HG02759 (cell line): ENCODE data around the gene MACROH2A1.

Source experiments
- ATAC-seq: cut with Tn5 transposase; IDR thresholded peaks from one replicate; pipeline ENCODE4 v1.9.1; 2021; ENCODE audit warnings: mild to moderate bottlenecking, moderate library complexity; ENCODE audit not compliant: unreplicated experiment

The MACROH2A1 gene

DNA sequence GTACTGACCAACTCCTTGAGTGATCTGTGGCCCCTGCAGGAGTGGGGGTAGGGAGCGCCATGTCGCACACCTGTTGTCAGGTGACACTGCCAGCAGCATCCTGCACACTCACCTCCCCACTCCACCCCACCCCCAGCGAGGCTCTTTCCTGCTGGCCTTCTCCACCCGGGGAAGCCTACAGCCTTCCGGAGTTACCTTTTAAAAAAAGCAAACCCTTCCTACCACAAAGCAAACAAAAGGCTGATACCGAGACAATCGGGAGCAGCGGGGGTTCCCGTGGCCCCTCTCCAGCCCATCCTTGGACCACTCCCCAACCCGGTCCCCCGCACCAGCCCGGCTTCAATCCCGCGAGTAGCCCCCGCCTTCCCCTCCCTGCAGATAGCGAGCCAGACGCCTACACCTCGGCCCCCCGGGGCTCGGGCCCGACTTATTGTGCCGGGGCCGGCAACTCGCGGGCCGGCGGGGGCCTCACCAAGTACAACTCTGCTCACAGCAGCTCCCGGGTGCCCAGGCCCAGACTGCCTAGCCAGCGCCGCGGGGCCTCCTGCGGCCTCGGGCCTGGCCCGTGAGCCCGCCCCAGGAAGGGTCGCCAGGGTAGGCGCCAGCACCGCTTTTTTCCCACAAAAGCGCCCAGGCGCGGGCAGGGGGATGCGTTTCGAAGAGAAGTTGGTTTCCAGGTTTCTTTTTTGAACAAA, 724 bp downstream of the MACROH2A1 start:
- ATAC-seq: peak; percentile 42

DNA sequence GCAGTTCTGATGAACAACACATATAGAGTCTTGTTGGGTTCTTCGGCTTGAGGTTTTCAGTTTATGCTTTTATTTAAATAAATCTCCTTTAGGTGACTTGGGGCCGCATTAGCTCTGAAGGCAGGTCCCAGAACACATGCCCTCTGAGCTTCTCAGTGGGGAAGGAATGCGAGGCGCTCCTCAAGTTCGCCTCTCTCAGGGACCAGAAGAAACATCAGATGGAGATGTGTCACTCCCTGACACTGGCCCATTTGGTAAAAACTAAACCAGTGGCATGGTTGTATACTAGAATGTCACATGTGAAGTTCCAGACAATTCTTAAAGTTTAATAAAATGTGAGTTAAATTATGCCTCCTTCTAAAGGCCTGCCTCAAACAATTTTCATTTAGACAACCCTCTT, 1.9 kb downstream of the MACROH2A1 start:
- ATAC-seq: no peak

DNA sequence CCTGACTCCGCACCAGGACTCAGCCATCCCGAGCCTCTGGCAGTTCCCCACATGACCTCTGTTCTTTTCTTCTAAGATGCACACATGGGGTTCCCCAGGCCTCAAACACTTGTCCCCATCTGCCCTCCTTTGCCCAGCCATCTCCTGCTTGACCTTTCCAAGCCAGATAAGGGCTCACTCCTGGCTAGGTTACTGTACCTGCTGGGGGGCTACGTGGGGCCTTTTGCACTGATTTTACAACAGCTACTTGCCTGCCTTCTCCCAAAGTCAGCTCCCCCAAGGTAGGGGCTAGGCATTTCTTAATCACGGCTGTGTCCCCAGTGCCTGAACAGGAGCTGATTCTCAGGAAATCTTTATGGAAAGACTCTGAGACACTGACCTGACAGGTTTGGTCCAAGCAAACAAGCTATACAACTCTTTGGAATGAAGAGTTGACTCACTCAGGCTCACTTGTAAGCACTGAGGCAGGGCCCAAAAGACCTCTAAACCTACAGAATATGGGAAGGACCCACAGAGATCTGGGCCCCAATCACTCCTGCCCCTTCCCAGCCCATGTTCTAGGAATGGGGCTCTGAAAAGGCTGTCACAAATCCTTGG, 2.5 kb downstream of the MACROH2A1 start:
- no peak for ATAC-seq

DNA sequence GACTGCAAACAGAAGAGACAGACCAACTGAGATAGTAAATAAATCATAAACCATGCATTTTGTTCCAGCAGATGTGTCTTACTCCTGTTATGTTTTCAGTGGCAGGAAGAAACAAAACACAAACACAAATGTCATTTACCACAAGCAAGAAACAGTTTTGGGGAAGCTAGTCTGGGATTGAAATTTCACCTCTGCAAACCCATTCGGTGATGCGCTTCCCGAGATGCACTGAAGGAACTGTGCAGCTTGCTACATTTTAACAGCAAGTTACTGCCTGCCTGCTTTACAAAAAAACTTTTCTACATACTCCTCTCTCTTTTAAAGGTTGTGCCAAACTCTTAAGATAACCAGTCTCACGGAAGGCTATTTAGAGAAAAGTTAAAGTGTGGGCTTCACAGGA, 3.2 kb downstream of the MACROH2A1 start:
- no peak for ATAC-seq

DNA sequence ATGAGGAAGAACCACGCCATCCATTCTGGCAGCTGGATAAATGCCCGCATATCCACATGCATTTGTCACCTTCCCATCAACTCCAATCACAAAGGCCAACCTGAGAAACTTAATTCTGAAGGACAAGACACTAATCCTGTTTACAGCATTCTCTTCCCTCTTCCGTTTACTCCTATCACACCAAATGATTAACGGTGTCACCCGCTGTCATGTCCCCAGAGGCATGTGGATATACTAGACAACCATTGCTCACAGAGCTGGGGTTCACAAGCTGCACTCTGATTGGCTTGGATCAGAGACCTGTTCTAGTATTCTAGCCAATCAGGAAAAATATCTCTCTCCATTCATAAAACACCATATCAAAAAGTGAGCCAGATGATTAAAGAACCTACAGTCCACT, 3.6 kb downstream of the MACROH2A1 start:
- no peak for ATAC-seq

DNA sequence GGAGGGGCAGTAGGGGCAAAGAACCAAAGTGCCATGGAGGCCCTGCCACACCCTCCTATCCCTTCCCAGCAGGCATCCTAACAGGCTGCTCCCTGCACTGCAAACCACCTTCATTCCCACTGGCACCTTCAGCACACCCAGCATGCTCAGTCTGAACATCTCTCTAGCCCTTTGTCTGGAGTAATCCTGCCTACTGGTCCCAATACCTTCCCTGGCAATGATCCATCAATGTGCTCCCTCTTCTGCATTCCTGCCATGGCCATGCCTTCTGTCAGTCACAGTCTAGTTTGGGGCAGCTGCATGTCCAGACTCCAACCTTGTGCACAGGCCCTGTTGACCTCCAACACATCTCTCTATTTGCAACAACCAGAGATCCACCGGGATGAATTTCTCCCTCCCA, 4.9 kb downstream of the MACROH2A1 start:
- ATAC-seq: no peak

DNA sequence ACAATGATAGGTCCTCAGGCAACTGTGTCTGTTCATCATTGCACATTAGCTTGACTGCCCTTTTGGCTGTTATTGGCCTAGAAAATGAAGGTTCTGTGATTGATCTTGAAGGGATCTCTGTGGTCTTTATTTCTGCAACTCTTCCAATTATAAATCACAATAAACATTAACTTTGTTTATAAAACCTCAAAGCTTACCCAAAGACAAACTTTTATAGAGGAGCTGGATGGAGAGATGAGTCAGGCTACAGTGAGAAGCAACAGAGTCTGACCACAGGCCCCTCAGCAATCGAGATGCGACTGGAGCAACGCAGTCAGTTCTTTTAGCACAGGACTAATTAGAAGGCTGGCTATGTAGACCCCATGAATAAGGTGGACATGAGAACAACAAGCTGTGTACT, 5.3 kb downstream of the MACROH2A1 start:
- ATAC-seq: no peak

DNA sequence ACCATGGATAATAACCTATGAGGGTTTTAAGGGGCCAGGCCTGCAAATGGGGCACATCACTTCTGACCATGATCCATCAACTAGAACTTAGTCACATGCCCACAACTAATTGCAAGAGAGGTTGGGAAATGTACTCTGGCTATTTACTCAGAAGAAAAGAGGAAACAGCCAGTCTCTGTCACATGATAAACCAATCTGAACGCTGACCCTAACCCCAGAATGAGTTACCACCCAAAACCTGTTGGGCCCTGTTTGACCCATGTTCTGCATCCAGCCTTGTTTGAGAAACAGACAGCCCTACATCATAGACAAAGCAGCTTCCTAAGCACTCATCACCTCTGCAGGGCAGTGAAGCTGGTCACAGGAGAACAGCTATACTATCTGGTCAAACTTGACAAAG, 5.8 kb downstream of the MACROH2A1 start:
- no peak for ATAC-seq

DNA sequence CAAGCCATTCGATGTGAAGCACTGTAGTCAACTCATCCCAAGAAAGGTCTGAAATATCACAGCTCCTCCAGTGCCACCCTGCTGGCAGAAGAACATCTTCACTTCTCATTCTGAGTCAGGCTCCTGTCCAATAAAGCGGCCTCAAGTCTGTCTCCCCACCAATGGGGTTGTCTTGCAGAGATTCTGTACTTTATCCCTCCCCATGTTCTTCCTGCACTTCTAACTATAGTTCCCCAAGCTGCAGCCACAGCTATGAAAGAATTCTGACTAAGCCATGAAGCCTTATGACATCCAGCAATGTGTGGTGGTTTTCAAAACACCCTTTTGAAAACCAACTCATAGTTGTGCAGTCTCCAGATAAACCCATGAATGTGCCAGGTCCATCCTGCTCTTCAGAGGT, 6.8 kb downstream of the MACROH2A1 start:
- ATAC-seq: peak; percentile 50

DNA sequence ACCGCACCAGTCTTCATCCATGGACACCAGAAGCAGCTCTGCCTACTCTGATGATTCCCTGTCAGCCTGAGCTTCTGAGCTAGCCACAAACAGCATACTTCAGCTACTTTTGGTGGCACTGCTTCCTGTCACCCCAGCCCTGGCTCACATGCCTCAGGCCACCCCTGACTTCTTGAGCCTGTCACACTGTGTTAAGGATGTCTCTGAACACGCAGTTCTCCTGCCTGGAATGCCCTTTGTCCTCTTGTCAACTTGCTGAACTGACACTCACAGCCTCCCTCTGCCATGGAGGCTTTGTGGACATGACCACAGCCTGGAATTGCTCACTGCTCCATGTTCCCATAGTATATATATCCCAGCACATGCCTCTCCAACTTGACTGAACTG, 7.2 kb downstream of the MACROH2A1 start:
- ATAC-seq: peak; percentile 16

DNA sequence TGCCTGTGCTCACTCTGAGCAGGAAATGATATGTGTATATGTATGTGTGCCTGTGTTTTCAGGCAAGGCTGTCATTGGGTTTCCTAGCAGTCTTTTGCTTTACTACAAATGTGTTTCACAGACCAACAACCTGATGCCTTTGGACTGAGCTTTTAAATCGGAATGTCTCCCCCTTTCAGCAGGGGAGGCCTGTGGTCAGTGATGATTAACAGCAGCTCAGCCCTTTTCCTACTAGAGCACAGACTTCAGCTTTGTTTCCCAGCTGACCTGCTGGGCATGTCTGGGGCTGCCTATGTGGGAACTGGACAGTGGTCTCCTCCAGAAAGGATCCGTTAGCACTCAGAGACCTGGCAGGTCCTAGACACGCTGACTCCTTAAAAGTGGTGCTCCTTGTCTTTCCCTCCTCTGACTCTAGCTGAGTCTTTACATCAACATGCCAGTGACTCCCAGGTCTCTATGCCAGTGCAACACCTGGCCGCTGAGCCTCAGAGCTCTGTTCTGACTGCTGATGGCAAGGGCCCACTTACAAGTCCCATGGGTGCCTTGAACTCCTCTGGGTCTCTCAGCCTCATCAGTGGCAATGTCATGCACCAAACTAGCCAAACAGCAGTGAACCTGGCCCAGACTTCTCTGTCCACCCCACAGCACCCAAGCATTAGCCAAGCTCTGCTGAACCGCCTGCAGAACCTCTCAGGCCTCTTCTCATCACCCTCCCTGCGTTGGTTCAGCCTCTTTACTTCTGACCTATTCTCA, 7.7 kb downstream of the MACROH2A1 start:
- ATAC-seq: no peak

DNA sequence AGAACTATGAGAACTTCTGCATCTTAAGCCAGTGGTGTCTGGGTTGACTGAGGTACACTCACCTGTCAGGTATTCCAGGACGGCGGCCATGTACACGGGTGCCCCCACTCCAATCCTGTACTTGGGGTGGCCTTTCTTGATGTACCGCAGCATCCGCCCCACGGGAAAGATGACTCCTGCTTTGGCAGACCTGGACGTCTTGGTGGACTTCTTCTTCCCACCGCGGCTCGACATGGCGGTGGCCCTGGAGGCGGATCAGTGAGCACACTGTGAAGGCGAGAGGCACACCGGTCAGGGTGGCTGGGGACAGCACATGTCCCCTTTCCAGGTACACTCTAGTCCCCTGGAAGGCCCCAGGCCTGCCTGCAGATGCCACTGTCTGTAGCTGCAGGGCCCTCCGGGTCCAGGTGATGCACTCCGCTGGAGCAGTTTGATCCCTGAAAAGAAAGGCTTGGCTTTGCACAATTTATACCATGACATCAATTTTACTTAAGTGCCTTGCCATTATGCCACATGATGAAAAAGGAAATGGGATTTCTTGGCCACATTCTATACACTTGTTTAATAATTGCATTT, 10.1 kb downstream of the MACROH2A1 start:
- no peak for ATAC-seq

DNA sequence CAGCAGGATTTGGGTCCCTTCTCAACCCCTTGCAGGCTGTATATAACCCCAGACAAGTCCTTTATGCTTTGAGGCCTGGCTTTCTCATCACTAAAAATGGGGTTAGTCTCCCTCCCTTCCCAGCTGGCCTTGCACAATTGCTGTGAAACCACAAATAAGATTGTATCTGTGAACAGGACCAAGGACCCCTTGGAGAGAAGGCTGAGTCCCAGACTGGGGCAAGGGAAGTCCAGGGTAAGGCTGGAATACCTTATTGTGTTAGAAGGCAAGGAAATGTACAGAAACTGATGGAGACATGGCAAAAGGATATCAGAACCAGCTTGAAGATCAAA, 11.4 kb downstream of the MACROH2A1 start:
- no peak for ATAC-seq

DNA sequence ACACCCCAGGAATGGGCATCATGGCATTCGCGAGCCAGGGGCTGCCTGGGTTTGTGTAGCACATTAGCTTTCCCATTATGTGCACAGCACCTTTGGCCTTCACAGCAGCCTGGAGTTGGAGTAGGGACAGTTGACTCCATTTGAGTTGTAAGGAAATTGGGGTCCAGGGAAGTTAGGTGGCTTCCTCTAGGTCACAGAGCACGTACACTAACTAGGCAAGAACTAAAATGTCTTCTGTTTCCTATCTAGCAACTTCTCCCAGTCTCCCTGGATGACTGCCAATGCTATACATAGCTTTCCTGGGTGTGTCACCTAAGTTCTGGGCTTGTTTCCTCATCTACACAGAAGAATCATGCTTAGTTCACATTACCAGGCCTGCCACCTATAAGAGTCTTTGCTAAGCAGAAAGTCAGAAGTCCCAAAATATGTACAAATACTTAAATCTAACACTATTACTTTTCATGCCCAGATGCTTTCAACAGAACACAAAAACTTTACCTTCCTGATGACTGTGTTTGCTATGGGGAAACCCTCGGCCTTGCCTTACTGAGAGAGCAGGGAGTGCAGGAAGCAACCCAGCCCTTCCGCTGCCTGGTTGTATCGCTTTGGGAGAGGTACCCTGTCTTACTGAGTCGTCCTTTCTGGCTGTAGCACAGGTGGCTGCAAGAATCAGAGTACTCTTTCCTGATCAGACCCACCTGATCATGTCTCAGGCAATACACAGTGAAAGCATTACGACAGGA, 12.0 kb downstream of the MACROH2A1 start:
- ATAC-seq: no peak

DNA sequence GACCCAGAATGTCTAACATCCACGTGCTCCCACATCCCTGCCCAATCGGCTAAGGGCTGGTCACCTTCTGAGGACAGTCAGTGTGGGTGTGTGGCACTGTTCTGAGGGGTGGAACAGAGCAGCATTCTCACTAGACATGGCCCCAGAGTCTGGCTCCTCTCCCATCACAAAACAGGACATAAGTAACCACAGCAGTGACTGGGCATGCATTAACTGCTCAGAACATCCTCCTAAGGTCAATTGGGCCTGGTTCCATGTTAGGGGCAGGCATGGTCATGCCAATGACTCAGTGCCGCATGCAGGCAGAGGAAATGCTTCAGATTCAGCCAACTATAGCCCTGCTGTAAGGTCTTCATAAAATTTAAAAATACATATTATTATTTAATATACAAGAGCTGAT, 12.9 kb downstream of the MACROH2A1 start:
- no peak for ATAC-seq

DNA sequence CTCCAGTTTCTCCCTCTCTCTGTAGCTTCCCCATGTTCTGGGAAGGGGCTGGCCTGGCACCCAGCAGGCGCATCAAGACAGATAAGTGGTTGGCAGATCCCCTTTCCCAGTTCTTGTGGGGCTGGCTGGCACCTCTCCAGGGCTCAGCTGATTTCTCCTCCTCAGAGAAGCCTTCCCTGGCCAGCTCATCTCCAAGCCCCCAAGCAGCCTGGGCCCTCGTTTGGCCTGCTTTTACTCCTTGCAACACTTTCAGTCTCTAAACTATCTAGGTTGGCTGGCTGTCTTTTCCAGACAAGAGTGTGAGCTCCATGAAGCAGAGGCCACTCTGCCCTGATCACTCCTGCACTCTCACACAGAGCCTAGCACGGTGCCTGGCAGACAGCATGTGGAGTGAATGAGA, 13.5 kb downstream of the MACROH2A1 start:
- no peak for ATAC-seq

DNA sequence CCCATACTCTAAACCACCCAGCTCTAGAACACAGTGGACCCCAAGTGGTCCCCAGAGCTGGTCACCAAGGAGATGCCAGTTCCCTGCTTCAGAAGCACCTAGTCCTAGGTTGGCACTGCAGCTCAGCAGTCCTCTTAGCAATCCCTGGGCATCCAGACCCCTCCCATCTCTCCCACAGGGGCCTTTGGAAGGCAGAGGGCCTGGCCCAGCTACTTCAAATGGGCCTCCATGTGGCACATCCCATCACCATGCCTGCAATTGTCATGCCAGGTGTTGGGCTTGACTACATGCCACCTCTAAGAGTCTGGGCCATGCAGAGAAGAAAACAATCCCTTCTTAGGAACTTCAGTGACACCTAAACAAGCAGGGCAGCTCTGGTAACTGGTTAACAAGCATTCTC, 14.1 kb downstream of the MACROH2A1 start:
- no peak for ATAC-seq

DNA sequence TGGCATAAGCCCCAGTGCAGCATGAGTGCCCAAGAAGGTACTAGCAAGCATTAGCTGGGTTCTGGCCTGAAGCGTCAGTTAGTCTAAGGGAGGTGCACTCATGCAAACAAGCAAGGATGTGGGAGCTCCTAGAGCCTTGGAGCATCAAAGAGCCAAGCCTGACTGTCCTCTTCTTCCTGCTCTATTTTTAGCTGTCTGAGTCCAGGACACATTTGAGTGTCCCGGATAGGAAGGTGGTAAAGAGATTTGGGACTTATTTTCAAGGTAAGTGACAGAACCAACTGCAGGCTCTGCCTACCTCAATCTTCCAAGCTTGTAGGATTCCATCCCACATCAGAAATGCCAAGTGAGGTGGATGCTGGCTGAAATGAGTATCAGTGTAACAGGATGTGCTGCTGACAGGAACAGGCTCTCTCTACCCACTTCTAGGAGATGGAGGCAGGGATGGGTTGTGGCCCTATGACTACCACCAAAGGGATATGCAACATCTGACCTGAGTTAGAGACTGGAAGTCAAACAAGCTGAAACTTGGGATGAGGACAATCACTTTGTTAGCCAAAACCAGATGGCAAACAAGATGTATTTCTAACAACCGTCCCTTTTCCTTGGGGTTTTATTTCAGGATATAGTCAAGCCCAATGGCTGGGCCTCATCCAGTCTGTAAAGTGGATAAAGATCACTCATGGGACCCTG, 15.1 kb downstream of the MACROH2A1 start:
- no peak for ATAC-seq

DNA sequence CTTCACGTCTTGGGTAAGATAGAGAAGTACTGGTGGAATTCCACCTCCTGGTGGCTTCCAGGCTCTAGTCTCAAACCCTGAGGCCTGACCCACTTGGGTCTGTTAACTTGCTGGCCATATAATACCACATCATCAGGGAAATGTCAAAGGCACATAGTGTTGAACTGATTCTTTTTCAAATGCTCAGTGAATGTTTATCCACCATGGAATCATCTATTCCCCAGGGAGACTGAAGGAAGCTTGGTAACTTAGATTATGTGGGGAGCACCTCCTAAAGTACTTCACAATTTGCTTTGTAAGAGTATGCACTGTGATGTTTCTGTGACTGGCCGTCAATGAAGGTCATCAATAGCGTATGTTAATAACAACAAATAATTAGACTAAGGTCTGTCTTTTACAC, 16.1 kb downstream of the MACROH2A1 start:
- ATAC-seq: no peak

DNA sequence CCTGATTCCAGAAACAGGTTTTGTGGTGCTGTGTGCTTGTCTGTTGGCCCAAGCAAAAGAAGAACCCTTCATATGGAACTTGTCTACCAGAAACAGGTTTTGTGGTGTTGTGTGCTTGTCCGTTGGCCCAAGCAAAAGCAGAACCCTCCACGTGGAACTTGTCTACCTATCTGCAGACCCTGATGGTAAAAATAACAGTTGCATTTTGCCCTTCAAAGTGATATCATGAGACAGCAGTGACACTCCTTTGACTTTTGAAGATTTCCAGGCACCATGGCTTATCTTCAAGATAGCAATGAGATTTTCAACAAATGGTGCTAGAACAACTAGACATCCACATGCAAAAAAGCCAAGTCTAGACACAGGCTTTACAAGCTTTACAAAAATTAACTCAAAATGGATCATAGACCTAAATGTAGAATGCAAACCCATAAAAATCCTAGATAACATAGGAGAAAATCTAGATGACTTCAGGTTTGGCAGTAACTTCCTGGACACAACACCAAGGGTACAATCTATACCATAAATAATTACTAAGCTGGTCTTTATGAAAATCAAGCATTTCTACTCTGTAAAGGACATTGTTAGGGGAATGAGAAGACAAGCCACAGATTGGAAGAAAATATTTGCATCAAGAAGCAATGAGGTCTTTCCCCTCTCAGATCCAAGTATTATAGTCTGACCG, 16.8 kb downstream of the MACROH2A1 start:
- no peak for ATAC-seq
